ENCODE measurements around the gene NUPR1.
"Not testable (repeated sequence)": the region's sequence is repeated elsewhere in the genome, so short reads cannot be mapped to it uniquely, and the experiment has no call there.

NUPR1 gene, protein sequence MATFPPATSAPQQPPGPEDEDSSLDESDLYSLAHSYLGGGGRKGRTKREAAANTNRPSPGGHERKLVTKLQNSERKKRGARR

DNA sequence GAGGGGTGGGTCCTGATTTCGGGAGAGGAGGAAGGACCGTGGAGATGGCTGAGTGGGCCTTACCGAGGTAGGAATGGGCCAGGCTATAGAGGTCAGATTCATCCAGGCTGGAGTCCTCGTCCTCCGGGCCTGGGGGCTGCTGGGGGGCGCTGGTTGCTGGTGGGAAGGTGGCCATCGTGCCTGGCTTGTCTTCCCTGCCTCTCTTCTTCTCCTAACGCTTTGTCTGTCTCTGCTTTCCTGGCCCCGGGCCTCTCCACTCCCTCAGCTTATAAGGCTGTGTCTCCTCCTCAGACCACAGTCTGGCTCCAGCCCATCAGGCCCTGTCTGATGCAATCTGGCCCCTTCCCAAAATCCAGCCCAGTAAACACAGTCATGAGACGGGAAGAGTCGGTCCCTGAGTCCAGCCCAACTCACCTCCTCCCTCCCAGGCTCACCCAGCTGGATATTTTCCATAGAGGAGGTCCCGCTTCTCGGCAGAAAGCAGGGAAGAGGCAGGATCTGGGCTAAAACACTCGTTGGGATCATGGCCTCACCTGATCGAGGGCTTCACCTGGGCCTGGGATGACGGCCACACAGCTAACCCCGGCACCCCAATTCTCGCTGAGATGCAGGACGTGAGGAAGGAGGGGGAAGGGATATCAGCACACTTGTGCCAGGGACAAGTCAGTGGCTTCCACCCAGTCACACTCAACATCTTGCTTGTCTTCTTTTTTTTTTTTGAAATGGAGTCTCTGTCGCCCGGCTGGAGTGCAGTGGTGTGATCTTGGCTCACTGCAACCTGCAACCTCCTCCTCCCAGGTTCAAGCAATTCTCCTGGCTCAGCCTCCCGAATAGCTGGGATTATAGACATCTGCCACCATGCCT lies at the start of gene NUPR1:
NUPR1 (minus strand) TSS at position 242 of the 864 bp plus-strand sequence; CDS start at position 175, 67 bp downstream.
- DNase-seq (ENCODE audit: low read depth), result no peak

DNA sequence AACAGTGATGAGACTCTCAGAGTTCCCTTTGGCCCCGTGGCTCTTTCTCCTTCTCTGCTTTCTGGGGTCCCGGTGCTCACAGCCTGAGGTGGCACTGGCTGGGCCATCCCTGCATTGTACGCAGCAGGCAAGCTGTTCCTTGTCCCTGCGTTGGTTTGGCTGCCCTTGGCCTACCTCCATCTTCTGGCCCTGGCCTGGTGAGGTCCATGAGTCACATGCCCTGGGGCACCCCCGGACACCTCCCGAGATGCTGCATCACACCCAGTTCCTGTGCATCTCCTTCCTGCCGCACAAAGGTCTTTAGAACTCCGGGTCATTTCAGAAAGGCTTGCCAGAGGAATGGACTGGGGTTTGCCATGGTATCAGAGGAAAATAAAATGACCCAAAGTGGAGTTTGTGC lies 48.6 kb upstream of the NUPR1 start:
- no peak for DNase-seq (ENCODE audit: low read depth)

DNA sequence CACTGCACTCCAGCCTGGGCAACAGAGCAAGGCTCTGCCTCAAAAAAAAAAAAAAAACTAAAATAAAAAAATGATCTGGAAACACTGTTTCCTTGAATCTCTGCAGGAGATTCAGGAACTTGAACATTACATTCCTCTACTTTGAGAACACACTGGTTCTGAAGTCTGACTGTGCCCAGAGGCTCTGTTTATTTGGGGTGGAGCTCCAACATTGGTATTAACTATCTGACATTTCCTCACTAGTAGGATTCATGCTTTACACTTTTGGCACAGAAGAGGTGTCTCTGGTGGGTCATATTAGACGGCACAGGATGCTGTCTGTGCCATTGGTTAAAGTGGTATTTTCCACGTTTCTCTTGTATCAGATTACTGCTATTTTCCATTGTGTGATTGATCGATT lies 47.7 kb upstream of the NUPR1 start:
- no peak for DNase-seq (ENCODE audit: low read depth)

DNA sequence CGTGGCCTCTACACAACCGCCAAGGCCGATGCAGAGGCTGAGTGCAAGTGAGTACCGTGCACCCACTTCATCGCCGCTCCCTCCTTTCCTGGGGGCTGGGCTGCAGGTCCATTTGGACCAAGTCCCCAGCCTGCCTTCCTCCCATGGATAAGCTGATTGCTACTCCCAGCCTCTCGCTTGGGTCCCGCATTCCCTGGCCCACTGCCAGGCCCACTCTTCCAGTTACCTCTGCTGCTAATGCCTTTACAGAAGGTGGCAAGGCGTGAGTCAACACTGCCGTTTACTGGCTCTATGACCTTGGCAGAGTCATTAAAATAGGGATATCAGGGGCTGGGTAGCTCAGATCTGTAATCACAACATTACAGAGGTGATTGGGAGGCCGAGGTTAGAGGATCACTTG lies 46.9 kb upstream of the NUPR1 start:
- DNase-seq (ENCODE audit: low read depth), result no peak

DNA sequence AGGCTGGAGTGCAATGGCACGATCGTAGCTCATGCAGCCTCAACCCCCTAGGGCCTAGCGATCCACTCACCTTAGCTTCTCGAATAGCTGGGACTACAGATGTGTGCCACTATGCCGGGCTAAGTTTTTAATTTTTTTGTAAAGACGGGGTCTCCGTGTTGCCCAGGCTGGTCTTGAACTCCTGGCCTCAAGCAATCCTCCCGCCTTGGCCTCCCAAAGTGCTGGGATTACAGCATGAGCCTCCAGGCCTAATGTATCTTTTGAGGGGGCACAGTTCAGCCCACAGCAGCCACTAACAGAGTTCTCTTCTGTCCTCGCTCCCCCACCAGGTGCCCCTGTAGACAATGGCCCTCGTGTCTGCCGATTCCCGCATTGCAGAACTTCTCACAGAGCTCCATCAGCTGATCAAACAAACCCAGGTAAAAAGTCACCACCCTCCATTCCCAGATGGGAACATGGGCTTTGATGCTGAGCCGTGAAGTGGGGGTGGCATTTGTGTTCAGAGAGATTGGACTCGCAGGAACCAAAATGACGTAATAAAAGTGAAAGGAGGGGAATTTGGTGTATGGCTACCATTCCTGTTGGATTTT lies 42.0 kb upstream of the NUPR1 start:
- no peak for DNase-seq (ENCODE audit: low read depth)

DNA sequence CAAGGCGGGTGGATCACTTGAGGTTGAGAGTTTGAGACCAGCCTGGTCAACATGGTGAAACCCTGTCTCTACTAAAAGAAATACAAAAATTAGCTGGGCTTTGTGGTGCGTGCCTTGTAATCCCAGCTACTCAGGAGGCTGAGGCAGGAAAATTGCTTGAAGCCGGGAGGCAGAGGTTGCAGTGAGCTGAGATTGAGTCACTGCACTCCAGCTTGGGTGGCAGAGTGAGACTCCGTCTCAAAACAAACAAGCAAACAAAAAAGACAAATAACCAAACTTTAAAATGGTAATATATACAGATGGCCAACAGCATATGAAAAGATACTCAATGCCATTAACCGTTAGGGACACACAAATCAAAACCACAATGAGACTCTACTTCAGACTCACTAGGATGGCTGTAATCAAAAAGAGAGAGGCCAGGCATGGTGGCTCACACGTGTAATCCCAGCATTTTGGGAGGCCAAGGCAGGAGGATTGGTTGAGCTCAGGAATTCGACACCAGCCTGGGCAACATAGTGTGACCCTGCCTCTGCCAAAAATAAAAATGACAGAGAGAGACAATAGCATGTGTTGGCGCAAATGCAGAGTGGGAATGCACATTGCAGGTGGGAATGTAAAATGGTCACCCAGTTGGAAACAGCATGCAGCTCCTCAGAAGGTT lies 36.8 kb upstream of the NUPR1 start:
- no peak for DNase-seq (ENCODE audit: low read depth)

DNA sequence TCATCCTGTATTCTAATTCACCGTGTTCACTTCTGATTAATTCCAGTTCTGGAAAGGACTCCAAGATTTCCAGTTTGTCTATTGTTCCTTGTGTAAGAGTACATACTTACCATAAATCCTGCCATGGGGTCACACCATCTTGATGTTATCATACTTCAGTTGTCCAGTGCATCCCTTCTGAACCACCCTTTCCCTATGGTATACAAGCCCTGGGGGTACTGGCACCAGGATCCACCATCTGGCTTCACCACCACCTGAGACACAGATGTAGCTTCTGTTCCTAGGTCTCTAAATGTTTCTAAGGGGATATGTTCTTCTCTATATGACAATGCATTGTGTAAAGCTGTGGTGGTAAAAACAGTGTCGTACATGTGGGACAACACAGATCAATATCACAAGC lies 36.2 kb upstream of the NUPR1 start:
- DNase-seq (ENCODE audit: low read depth), result no peak

DNA sequence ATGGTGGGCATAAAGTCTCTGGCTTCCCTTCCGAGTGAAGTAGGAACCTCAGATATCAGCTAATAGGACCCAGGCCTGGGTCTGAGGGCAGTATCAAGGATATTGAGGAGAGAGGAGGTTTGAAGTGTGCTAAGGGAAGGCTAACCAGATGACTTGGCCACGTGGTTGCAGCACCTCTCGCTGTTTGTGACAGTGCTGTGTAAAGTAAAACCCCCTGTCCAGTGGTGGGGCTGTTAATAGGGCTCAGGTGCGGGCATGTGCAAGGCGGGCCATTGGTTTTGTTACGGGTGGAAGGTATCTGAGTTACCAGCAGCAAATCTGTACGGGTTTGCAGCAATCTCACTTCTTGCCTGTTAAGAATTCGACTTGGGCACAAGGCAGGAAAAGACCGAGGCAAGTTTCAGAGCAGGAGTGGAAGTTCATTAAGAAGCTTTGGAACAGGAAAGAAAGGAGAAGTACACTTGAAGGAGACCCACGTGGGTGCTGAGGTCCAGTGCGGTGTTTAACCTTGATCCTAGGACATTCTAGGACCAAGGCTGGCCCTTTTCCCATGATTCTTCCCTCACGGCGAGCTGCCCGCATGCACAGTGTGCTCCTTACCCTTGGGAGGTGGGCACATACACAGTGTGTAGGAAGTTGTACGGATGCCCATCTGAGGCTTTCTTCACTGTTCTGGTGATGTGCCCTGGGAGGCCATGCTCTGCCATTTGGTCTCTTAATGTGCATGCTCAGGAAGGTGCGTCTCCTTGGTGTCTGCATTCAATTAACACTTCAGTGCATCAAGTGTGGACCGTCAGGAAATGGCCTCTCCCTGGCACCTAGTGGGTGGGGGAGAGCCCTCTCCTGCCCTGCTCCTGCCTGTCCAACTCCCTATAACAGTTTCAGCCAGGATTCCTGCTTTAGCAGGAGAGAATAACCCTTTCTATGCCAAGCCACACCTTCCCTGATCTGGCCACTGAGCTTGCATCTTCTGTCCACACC lies 35.3 kb upstream of the NUPR1 start:
- no peak for DNase-seq (ENCODE audit: low read depth)

DNA sequence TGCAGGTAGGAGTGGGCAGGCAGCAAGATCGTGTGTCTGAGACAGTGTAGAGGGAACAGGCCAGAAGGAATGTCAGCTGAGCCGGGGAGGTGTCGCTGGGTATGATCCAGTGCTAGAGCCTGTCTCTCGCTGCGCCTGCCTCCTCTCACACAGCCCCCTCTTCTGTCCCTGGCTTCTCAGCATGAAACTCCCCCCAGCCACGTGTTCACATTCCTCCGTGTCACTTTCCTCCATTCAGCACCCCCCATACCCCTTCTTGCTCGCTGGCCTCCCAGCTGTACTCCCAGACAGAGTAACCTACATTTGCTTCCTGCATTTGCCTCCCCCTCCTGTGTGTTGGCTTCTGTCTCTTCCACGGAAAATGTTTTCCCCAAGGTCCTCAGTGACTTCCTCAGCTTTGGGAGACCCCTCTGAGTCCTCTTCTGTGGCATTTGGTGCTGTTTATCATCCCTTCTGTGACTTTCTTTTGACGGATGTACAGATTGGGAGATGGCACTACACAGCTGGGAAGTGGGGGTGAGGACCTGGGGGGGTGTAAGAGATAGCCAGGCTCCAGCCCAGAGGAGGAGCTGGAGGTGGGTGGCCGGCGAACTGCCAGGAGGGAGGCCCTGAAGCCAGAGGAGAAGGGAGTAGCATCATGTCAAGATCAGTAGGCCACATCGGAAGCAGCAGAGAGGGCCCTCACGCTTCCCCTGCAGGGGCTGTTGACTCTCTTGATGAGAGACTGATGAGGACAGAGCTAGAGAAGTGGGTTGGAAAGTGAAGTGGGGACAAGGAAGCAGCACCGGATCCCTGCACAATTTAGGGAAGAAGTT lies 34.1 kb upstream of the NUPR1 start:
- no peak for DNase-seq (ENCODE audit: low read depth)

DNA sequence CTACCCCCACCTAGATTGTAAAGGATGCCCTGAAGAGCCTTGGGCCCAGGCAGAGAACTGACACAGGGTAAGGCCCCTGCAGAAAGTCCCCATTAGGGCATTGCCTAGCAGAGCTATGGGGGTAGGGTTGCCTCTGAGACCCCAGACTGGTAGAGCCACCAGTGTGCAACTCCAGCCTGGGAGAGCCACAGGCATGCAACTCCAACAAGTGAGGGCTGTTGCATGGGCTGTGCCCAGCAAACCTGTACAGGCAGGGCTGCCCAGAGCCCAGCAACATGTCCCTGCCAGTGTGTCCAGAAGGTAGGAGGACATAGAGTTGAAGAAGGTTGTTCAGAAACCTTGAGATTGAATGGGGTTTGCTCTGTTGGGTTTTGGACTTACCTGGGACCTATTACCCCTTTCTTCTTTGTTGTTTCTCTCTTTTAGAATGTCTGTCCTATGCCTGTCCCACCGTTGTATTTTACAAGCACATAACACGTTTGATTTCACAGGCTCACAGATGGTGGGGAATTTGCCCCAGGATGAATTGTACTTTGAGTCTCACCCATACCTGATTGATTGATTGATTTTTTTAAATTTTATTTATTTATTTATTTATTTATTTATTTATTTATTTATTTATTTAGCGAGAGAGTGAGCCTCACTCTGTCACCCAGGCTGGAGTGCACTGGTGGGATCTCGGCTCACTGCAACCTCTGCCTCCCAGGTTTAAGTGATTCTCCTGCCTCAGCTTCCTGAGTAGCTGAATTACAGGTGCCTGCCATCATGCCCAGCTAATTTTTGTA lies 31.4 kb upstream of the NUPR1 start:
- no peak for DNase-seq (ENCODE audit: low read depth)

DNA sequence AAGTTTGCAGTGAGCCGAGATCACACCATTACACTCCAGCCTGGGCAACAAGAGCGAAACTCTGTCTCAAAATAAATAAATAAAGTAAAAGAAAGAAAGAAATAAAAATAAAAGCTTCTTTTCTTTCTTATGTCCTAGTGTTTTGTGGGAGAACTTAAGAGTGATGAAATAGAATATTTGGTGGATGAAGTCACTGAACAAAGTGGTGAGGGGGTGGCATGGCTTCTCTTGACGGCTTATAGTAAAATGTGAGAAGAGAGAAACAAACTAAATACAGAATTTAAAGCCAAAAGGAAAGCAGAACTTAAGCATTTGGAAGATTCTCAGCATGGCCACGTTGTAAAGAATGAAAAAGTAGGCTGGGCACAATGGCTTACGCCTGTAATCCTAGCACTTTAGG lies 30.2 kb upstream of the NUPR1 start:
- DNase-seq (ENCODE audit: low read depth), result no peak

DNA sequence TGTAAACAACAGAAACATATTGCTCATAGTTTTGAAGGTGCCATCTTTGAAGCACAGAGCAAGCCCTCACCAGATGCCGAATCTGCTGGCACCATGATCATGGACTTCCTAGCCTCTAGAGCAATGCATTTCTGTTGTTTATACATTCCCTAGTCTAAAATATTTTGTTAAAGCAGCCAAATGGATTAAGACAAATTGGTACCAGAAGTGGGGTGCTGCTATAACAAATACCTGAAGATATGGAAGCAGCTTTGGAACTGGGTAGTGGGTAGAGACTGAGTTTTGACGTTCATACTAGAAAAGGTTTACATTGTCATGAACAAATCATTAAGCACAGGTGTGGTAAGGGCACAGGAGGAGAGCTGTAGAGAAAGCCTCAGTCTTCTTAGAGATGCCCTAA lies 28.5 kb upstream of the NUPR1 start:
- no peak for DNase-seq (ENCODE audit: low read depth)

DNA sequence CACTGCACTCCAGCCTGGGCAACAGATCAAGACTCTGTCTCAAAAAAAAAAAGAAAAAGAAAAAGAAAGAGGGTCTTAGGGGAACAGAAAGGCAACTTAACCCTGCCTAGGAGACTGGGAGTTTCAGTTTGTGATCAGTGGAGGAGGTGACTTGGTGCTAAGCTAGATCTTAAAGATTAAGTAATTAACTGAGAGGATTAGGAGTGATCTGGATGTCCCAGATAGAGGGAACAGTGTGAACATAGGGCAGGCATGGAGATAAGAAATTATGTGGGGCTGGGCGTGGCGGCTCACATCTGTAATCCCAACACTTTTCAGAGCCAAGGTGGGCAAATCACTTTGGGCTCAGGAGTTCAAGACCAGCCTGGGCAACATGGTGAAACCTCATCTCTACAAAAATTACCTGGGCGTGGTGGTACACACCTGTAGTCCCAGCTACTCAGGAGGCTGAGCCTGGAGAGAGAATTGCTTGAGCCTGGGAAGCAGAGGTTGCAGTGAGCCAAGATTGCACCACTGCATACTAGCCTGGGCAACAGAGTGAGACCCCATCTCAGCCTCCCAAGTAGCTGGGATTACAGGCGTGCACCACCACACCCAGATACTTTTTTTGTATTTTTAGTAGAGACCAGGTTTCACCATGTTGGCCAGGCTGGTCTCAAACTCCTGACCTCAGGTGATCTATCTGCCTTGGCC lies 27.6 kb upstream of the NUPR1 start:
- DNase-seq (ENCODE audit: low read depth), result not testable (repeated sequence)

DNA sequence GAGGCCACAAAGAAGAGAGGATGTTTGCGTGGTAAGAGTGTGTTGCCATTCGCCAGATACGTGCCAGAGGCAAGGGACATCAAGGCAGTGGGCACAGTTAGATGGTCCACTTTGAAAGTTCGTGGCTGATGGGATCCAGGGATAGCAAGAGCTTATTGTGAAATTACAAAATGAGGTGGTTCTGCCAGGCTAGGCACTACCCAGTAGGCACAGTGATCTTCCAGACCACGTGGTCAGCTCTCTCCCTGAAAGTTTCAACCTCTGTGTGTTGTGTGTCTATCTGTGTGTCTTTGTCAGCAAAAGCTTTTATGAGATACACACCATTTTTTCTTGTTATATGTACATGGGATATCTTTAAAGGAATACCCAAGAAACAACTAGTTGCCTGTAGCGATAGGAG lies 24.4 kb upstream of the NUPR1 start:
- no peak for DNase-seq (ENCODE audit: low read depth)

DNA sequence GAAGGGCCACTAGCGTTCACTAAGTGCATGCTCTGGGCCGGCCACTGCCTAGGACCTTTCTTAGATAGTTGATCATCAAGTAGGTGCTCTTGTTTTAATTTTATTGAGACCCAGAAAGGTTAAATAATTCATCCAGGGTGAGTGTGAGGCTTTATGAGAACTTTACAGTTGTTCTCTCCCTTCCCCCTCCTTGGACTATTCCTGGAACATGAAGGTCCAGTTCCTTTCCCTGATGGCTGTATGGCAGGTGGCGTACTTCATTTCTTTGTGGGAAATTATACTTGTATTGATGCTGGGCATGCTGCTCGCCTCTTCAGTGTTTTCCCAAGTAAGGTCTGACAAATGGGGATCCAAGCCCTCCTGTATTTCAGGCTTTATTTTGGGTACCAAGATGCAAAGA lies 23.4 kb upstream of the NUPR1 start:
- no peak for DNase-seq (ENCODE audit: low read depth)

DNA sequence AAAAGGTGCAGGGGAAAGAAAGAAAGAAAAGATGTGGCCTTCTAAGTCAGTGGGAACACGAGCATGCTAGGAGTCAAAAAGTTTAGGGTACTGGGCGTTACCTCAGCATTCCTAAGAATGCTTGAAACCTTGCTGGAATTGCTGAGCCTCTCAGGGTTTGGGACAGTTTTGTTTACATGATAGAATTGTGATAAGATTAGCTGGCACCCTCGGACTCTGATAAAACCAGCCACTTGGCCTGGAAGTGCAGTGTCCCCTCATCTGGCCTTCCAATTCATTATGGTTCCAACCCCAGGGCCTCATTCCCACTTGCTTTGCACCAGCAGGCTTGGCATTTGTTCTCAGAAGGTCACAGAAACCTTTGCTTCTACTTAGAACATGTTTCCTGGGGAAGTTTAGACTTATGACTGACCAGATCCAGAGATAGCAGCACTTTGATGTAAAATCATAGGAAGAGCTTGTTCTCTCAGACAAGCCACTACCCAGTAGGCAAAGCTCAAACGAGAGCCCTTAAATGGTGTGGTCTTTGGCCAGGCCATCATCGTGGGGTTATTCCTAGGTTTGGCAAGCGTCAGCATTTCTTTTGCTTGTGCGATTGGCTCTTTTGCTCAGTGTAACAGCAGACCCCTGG lies 22.9 kb upstream of the NUPR1 start:
- no peak for DNase-seq (ENCODE audit: low read depth)

DNA sequence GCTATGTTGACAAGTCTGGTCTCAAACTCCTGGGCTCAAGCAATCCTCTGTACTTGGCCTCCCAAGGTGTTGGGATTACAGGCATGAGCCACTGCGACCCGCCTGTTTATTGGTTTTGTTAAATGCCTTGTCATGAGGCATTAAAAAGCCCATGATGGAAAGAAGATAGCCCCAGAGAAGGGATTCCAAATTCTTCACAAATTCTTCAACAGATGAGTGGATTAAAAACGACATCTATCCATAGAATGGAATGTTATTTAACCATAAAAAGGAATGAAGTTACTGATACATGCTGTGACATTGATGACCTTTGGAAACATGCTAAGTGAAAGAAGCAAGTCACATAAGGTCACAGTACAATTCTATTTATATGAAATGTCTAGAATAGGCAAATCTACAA lies 19.7 kb upstream of the NUPR1 start:
- no peak for DNase-seq (ENCODE audit: low read depth)

DNA sequence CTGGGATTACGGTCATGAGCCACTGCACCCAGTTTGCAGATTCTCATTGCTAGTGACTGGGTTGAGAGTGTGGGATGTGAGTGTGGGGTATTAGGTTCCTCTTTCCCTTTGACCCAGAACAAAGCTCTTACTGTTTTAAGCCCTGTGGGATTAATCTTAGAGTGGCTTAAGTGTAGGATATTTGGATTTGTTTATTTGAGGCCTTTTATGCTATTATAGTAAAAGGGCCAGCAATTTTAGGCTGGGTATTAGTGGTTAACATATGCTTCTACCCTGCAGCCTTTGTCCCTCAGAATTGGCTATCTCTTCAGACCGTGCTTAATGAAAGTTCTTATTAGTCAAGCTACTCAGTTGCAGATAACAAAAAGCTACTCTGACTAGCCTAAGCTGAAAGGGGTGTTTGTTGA lies 18.1 kb upstream of the NUPR1 start:
- no peak for DNase-seq (ENCODE audit: low read depth)

DNA sequence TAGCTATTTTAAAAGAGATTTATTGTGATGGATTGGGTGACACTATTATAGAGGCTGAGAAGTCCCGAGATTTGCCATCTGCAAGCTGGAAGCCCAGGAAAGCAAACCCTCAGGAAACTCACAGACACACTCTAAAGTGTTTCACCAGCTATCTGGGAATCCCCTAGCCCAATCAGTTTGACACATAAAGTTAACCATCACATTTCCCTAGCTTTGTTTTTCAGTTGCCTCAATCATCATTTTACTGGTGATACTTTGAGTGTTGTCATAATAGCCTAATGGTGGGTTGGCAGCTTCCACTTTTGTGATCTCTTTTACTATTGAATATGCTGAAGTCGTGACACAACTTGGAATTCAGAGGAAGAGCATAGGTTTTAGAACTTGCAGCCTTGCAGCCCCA lies 16.8 kb upstream of the NUPR1 start:
- DNase-seq (ENCODE audit: low read depth), result no peak

Data from activated T-cell treated with anti-CD3 and anti-CD28 coated beads for 48 hours (primary cell).